H1 (cell line): ENCODE data around the gene PSORS1C2. TPM values are rescaled to one million over a fixed set of nuclear protein-coding genes. Genes with fewer than 3 reads are reported as not detected.

Source experiments
- CTCF ChIA-PET: fragments of 300-600 bp; sonication (Branson Sonifier 250); formaldehyde crosslinking; loops from one replicate; lab custom pipeline; 2021; ENCODE audit not compliant: partially characterized antibody; lab: Charles Lee
- POLR2A ChIA-PET: fragments of 300-600 bp; sonication (Branson Sonifier 250); formaldehyde crosslinking; loops from one replicate; lab custom pipeline; 2021; ENCODE audit warnings: inconsistent platforms; ENCODE audit not compliant: partially characterized antibody; lab: Charles Lee
- DNase-seq, 2 experiments: peaks; one replicate each; pipeline versions ENCODE4 v3.0.0 to v3.0.0-alpha.2; 2010 to 2022; ENCODE audit warnings: low spot score in 2 of 2, low read depth in 1 of 2, mixed read lengths in 1 of 2
- FAIRE-seq: peaks from 2 replicates; lab custom pipeline; 2011; peaks lifted over from hg19 to GRCh38; lab: Jason Lieb, UNC
- H2AFZ ChIP-seq: 2 replicates; pipeline ENCODE4 v1.8.1; 2012; ENCODE audit warnings: low read length, inconsistent platforms
- H2AK5ac ChIP-seq: 2 replicates; pipeline ENCODE4 v1.6.1; 2013; ENCODE audit warnings: low read depth, low read length
- H2BK120ac ChIP-seq: replicated peaks from 2 replicates; pipeline ENCODE3; 2013; ENCODE audit warnings: low read depth, low read length, inconsistent platforms
- H2BK12ac ChIP-seq: 2 replicates; pipeline ENCODE4 v1.6.1; 2013; ENCODE audit warnings: low read depth, low read length
- H2BK15ac ChIP-seq: 2 replicates; pipeline ENCODE4 v1.6.1; 2013; ENCODE audit warnings: low read length
- H2BK20ac ChIP-seq: 2 replicates; pipeline ENCODE4 v1.6.1; 2013; ENCODE audit warnings: low read length
- H2BK5ac ChIP-seq: 2 replicates; pipeline ENCODE4 v1.6.1; 2013; ENCODE audit warnings: low read depth, low read length
- H3K14ac ChIP-seq: 2 replicates; pipeline ENCODE4 v1.6.1; 2013; ENCODE audit warnings: inconsistent platforms; ENCODE audit not compliant: insufficient read length
- H3K18ac ChIP-seq: 2 replicates; pipeline ENCODE4 v1.6.1; 2013; ENCODE audit warnings: low read length; ENCODE audit errors: extremely low read depth
- H3K23ac ChIP-seq: 2 replicates; pipeline ENCODE4 v1.6.1; 2013; ENCODE audit warnings: inconsistent platforms; ENCODE audit not compliant: insufficient read length
- H3K23me2 ChIP-seq: 2 replicates; pipeline ENCODE4 v1.6.1; 2013; ENCODE audit warnings: low read depth, low read length
- H3K27ac ChIP-seq: 2 replicates; pipeline ENCODE4 v1.6.1; 2011; ENCODE audit warnings: low read depth, low read length, inconsistent platforms
- H3K27me3 ChIP-seq, 4 experiments: replicated peaks in 1 of 4; 1 replicate in 1 of 4; 2 replicates in 3 of 4; pipeline versions ENCODE4 v1.6.1 to v1.8.1; 2011 to 2013; ENCODE audit warnings: low read length in 3 of 4, mild to moderate bottlenecking in 3 of 4, inconsistent platforms in 2 of 4, mixed read lengths in 2 of 4, moderate library complexity in 1 of 4; ENCODE audit not compliant: control insufficient read depth in 3 of 4, insufficient read depth in 3 of 4; ENCODE audit errors: extremely low read depth in 1 of 4
- H3K36me3 ChIP-seq, 4 experiments: 2 replicates each; pipeline versions ENCODE4 v1.6.1 to v1.8.1; 2011 to 2013; ENCODE audit warnings: mild to moderate bottlenecking in 4 of 4, low read length in 3 of 4, moderate library complexity in 2 of 4, control low read depth in 1 of 4, inconsistent platforms in 1 of 4; ENCODE audit not compliant: insufficient read depth in 4 of 4, control insufficient read depth in 2 of 4
- H3K4ac ChIP-seq: replicated peaks from 2 replicates; pipeline ENCODE3; 2013; ENCODE audit warnings: low read length, low read depth, mixed read lengths, inconsistent platforms; ENCODE audit not compliant: insufficient read length
- H3K4me1 ChIP-seq, 4 experiments: replicated peaks in 1 of 4; 1 replicate in 1 of 4; 2 replicates in 3 of 4; pipeline versions ENCODE4 v1.6.1 to v1.8.1; 2011 to 2013; ENCODE audit warnings: low read length in 3 of 4, inconsistent platforms in 2 of 4, mixed read lengths in 1 of 4; ENCODE audit not compliant: insufficient read depth in 4 of 4, control insufficient read depth in 3 of 4
- H3K4me2 ChIP-seq, 2 experiments: 2 replicates each; pipeline versions ENCODE4 v1.6.1 to v1.8.1; 2011 to 2013; ENCODE audit warnings: low read depth in 2 of 2, low read length in 2 of 2, control low read depth in 1 of 2, inconsistent platforms in 1 of 2, mild to moderate bottlenecking in 1 of 2; ENCODE audit not compliant: insufficient read depth in 1 of 2
- H3K4me3 ChIP-seq, 4 experiments: fragments of 200-600, 300-600 bp in 1 of 4; sonication (generic), shearing (Covaris generic), sonication (Bioruptor Twin) in 1 of 4; 2 replicates each; pipeline versions ENCODE4 v1.5.1 to v1.8.1; 2011 to 2016; ENCODE audit warnings: low read length in 4 of 4, low read depth in 3 of 4, control low read depth in 2 of 4, inconsistent platforms in 2 of 4, mild to moderate bottlenecking in 2 of 4, mixed read lengths in 1 of 4, moderate library complexity in 1 of 4; ENCODE audit not compliant: insufficient read depth in 2 of 4; ENCODE audit errors: extremely low read depth in 1 of 4
- H3K56ac ChIP-seq: replicated peaks from 2 replicates; pipeline ENCODE3; 2013; ENCODE audit warnings: low read depth, mild to moderate bottlenecking, mixed read lengths, low read length, inconsistent platforms; ENCODE audit not compliant: insufficient read length
- H3K79me1 ChIP-seq: 2 replicates; pipeline ENCODE4 v1.6.1; 2013; ENCODE audit warnings: low read depth, low read length, control low read depth
- H3K79me2 ChIP-seq, 2 experiments: 2 replicates each; pipeline versions ENCODE4 v1.6.1 to v1.8.1; 2012 to 2013; ENCODE audit warnings: low read length in 2 of 2, mild to moderate bottlenecking in 2 of 2, inconsistent platforms in 1 of 2; ENCODE audit not compliant: insufficient read depth in 2 of 2, control insufficient read depth in 1 of 2
- H3K9ac ChIP-seq, 4 experiments: replicated peaks in 1 of 4; 1 replicate in 1 of 4; 2 replicates in 3 of 4; pipeline versions ENCODE4 v1.6.1 to v1.8.1; 2011 to 2013; ENCODE audit warnings: low read depth in 3 of 4, low read length in 3 of 4, control low read depth in 2 of 4, mild to moderate bottlenecking in 2 of 4, moderate library complexity in 2 of 4, inconsistent platforms in 1 of 4; ENCODE audit errors: extremely low read depth in 1 of 4
- H3K9me3 ChIP-seq, 2 experiments: 2 replicates each; pipeline versions ENCODE4 v1.6.1 to v1.8.1; 2012 to 2013; ENCODE audit warnings: mild to moderate bottlenecking in 2 of 2, moderate library complexity in 2 of 2, control low read depth in 1 of 2, inconsistent platforms in 1 of 2, low read depth in 1 of 2, low read length in 1 of 2, mixed read lengths in 1 of 2; ENCODE audit not compliant: insufficient read depth in 2 of 2
- H4K20me1 ChIP-seq, 2 experiments: replicated peaks in 1 of 2; 2 replicates each; pipeline versions ENCODE3 to v1.8.1; 2011 to 2013; ENCODE audit warnings: inconsistent platforms in 2 of 2, low read length in 2 of 2, mild to moderate bottlenecking in 1 of 2; ENCODE audit not compliant: insufficient read depth in 2 of 2, control insufficient read depth in 1 of 2
- H4K5ac ChIP-seq: 2 replicates; pipeline ENCODE4 v1.6.1; 2013; ENCODE audit warnings: low read length, low read depth, mixed read lengths, inconsistent platforms; ENCODE audit not compliant: insufficient read length
- H4K8ac ChIP-seq: 2 replicates; pipeline ENCODE4 v1.8.0; 2013; ENCODE audit warnings: mild to moderate bottlenecking, moderate library complexity, low read length, inconsistent platforms; ENCODE audit not compliant: insufficient read depth; ENCODE audit errors: extremely low read depth
- H4K91ac ChIP-seq: replicated peaks from 2 replicates; pipeline ENCODE3; 2013; ENCODE audit warnings: low read length, mixed read lengths, inconsistent platforms; ENCODE audit not compliant: insufficient read length
- CEBPB ChIP-seq: IDR thresholded peaks from 2 replicates; pipeline ENCODE4 v1.6.1; 2012; ENCODE audit warnings: low read depth, low read length
- HDAC2 ChIP-seq, 2 experiments: fragments of 300-600 bp in 1 of 2; sonication (generic) in 1 of 2; IDR thresholded peaks; 2 replicates each; pipeline ENCODE4 v1.6.1; 2011 to 2012; ENCODE audit warnings: low read depth in 2 of 2, low read length in 2 of 2, mild to moderate bottlenecking in 2 of 2, moderate library complexity in 2 of 2, borderline replicate concordance in 1 of 2, inconsistent platforms in 1 of 2
- NRF1 ChIP-seq: IDR thresholded peaks from 2 replicates; pipeline ENCODE4 v1.6.1; 2011; ENCODE audit warnings: mild to moderate bottlenecking, low read depth, low read length, improper control_type of control experiment
- RNF2 ChIP-seq: fragments of 200-900, 300-1000 bp; sonication (generic); IDR thresholded peaks from 2 replicates; pipeline ENCODE4 v1.7.1; 2016; ENCODE audit warnings: borderline replicate concordance, low read depth, mild to moderate bottlenecking, antibody characterized with exemption, low read length; ENCODE audit not compliant: poor library complexity, severe bottlenecking; ENCODE audit errors: missing control alignments
- RXRA ChIP-seq: IDR thresholded peaks from 2 replicates; pipeline ENCODE4 v1.6.1; 2011; ENCODE audit warnings: low read depth, mild to moderate bottlenecking, low read length, moderate library complexity; ENCODE audit not compliant: insufficient read depth
- SP4 ChIP-seq: IDR thresholded peaks from 2 replicates; pipeline ENCODE4 v1.6.1; 2012; ENCODE audit warnings: low read length, inconsistent platforms
- SUZ12 ChIP-seq: fragments of 200-600 bp; sonication (generic); IDR thresholded peaks from 2 replicates; pipeline ENCODE4 v1.6.1; 2012; ENCODE audit warnings: mild to moderate bottlenecking, inconsistent platforms, low read length, moderate library complexity, mixed read lengths
- TAF7 ChIP-seq: optimal IDR thresholded peaks from 2 replicates; pipeline ENCODE3; 2011; ENCODE audit warnings: low read depth, mild to moderate bottlenecking, inconsistent platforms, low read length, moderate library complexity, borderline replicate concordance
- YY1 ChIP-seq: IDR thresholded peaks from 2 replicates; pipeline ENCODE4 v1.6.1; 2011; ENCODE audit warnings: low read depth, mild to moderate bottlenecking, low read length
- WGBS, 2 experiments: shearing (Covaris generic) in 1 of 2; methylation state at CpG; one replicate each; pipeline versions ENCODE4 v1.1.6 to v1.1.7; 2013 to 2015; ENCODE audit warnings: low lambda C conversion rate in 2 of 2, mixed read lengths in 2 of 2, inconsistent platforms in 1 of 2, low coverage in 1 of 2, missing lambda C conversion rate in 1 of 2; ENCODE audit not compliant: insufficient replicate concordance in 2 of 2, insufficient coverage in 1 of 2, insufficient read length in 1 of 2; ENCODE audit errors: extremely low coverage in 1 of 2, missing lambda C conversion rate in 1 of 2; 5-methylcytosine and 5-hydroxymethylcytosine counted together
- polyA plus RNA-seq, 7 experiments: library from polyadenylated mRNA; depleted of rRNA in 3 of 7; stranded (reverse) in 5 of 7; unstranded in 2 of 7; fragments of >200 nt in 5 of 7; fragments of 200-250 nt in 2 of 7; gene quantifications; 1 replicate in 5 of 7; 2 replicates in 1 of 7; 4 replicates in 1 of 7; pipeline versions ENCODE4 v1.2.1 to v1.2.3, GENCODE V29; 2011 to 2013; ENCODE audit warnings: missing spikeins in 2 of 7, mixed read lengths in 2 of 7
- total RNA-seq: library from RNA; stranded (reverse); fragmentation: NEBNext Ultra II Directional; extraction: Animal tissue kit (Norgen Biotek cat#: 25700); gene quantifications from 2 replicates; pipeline ENCODE4 v1.2.1, GENCODE V29; 2021
- TF ChIP-seq, protein P1 (sequence below): IDR thresholded peaks from 2 replicates; pipeline ENCODE4 v1.6.1; 2012; ENCODE audit warnings: inconsistent platforms

PSORS1C2 gene
- total and polyA plus RNA-seq, 2 of the 8 experiments (the other 6 are each of a cell fraction or from before 2014, with no cell fraction given) = 0.11 TPM; not detected in 1

DNA sequence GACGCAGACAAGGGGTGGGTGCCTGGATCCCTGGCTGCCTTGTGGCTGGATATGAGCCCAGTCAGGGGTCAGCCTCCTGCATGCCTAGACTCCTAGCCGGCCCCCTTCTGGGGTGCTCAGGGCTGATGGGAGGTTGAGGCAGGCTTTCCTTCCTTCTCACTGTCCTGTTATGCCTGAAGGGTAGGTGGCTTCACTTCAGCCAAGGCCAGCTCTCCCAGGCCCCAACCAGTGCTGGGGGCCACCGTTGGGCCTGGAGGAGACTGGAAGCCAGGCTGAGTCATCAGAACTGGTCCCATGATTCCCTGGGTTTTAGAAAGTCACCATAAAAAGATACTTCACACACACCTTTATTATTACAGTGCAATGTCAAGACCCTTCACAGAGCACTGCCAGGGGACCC, 34.5 kb upstream of the PSORS1C2 start:
- H2AK5ac ChIP-seq = peak overlapping the region; percentile 97
- TF ChIP-seq, protein P1, sequence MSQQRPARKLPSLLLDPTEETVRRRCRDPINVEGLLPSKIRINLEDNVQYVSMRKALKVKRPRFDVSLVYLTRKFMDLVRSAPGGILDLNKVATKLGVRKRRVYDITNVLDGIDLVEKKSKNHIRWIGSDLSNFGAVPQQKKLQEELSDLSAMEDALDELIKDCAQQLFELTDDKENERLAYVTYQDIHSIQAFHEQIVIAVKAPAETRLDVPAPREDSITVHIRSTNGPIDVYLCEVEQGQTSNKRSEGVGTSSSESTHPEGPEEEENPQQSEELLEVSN = no peak
- TF ChIP-seq NRF1 (no peak), RNF2 (no peak), SP4 (no peak), HDAC2 (IDR thresholded peaks at IDR 0.05; ENCODE audit: borderline replicate concordance in 1 of 2, low read depth in 2 of 2, low read length in 2 of 2) (no peak), YY1 (no peak), CEBPB (no peak), SUZ12 (no peak), TAF7 (no peak), RXRA (no peak)

More for the DNA sequence above, 34.5 kb upstream of the PSORS1C2 start:
- CTCF ChIA-PET = interaction anchor here (1.7 to 5.9 kb wide), 5 partner anchors 14 to 193 kb away, joined by 4 to 36 read pairs (median 21); partner anchors contain the start of genes PSORS1C1 and TCF19
- FAIRE-seq (no peak), DNase-seq (no peak)
- Histone ChIP-seq H3K23me2 (peaks cover 13% of the 10 kb centered on the region), H3K18ac (peak overlapping the region; percentile 97), H4K5ac (peak overlapping the region; percentile 77), H2BK15ac (peak overlapping the region; percentile 4; the same call in 1 of the 2 replicates), H3K79me1 (peaks cover 6% of the 10 kb centered on the region), H2AFZ (no peak overlapping the region), H2BK120ac (peak overlapping the region; percentile 96), H3K56ac (peak overlapping the region; percentile 65), H3K27ac (peak overlapping the region; percentile 92), H3K9ac (peak overlapping the region in 3 of 4 experiments; percentile 29 to 40 (median 39); a peak in 3 of 7 replicates), H3K14ac (no peak overlapping the region), H3K4me2 (peak overlapping the region; percentile 83 to 89), H2BK20ac (peak overlapping the region; percentile 88), H2BK12ac (peak overlapping the region; percentile 70), H4K20me1 (peaks cover 6 to 8% of the 10 kb centered on the region in 2 experiments), H3K36me3 (no peaks in the 10 kb centered on the region), H3K79me2 (peaks cover 15 to 56% of the 10 kb centered on the region in 2 experiments), H4K8ac (peak overlapping the region; percentile 47; the same call in 1 of the 2 replicates), H3K9me3 (no peaks in the 10 kb centered on the region), H3K27me3 (no peaks in the 10 kb centered on the region), H3K23ac (no peak overlapping the region), H2BK5ac (peak overlapping the region; percentile 100), H4K91ac (peak overlapping the region; percentile 99), H3K4ac (peak overlapping the region; percentile 95), H3K4me1 (peaks cover 22 to 43% (median 32%) of the 10 kb centered on the region in 4 experiments), H3K4me3 (peak overlapping the region; percentile 44 to 62 (median 55); a peak in 6 of 8 replicates)
- POLR2A ChIA-PET = interaction anchor here (0.8 to 68.5 kb wide), 6 partner anchors 5 to 707 kb away, joined by 3 to 2251 read pairs (median 7); partner anchors contain the start of genes CCHCR1, CDSN, MICA and POU5F1
- WGBS, 2 experiments = 32% methylated on average over 3 of the region's 3 CpGs; no CpG with 5 or more reads in 1 of the 2 experiments
